BLaER1 treated with 17β-estradiol and CSF1 and Interleukin-3, amounts not matched to agents 10 nM and 100 nM (cell line): Measurements from ENCODE around the gene PIK3R4.

Experiments
- H3K27ac ChIP-seq, 11 experiments: shearing (Covaris generic); formaldehyde crosslinking; 2 replicates each; pipeline ENCODE4 v1.8.1; 2022
- H3K27me3 ChIP-seq, 11 experiments: shearing (Covaris generic); formaldehyde crosslinking; 2 replicates each; pipeline ENCODE4 v1.8.1; 2022
- H3K36me3 ChIP-seq, 11 experiments: shearing (Covaris generic); formaldehyde crosslinking; 2 replicates each; pipeline ENCODE4 v1.8.1; 2022
- H3K4me1 ChIP-seq, 10 experiments: shearing (Covaris generic); formaldehyde crosslinking; 2 replicates each; pipeline ENCODE4 v1.8.1; 2022
- H3K4me2 ChIP-seq, 11 experiments: shearing (Covaris generic); formaldehyde crosslinking; 2 replicates each; pipeline ENCODE4 v1.8.1; 2022
- H3K4me3 ChIP-seq, 10 experiments: shearing (Covaris generic); formaldehyde crosslinking; 2 replicates each; pipeline ENCODE4 v1.8.1; 2022
- H3K9ac ChIP-seq, 11 experiments: shearing (Covaris generic); formaldehyde crosslinking; 2 replicates each; pipeline ENCODE4 v1.8.1; 2022
- H3K9me3 ChIP-seq, 11 experiments: shearing (Covaris generic); formaldehyde crosslinking; replicated peaks in 1 of 11; 2 replicates each; pipeline ENCODE4 v1.8.1; 2022
- H4K20me1 ChIP-seq, 11 experiments: shearing (Covaris generic); formaldehyde crosslinking; 2 replicates each; pipeline ENCODE4 v1.8.1; 2022
- Cebpa-rat ChIP-seq, 11 experiments: shearing (Covaris generic); IDR thresholded peaks; 2 replicates each; pipeline ENCODE4 v1.8.1; 2022

Gene PIK3R4

DNA sequence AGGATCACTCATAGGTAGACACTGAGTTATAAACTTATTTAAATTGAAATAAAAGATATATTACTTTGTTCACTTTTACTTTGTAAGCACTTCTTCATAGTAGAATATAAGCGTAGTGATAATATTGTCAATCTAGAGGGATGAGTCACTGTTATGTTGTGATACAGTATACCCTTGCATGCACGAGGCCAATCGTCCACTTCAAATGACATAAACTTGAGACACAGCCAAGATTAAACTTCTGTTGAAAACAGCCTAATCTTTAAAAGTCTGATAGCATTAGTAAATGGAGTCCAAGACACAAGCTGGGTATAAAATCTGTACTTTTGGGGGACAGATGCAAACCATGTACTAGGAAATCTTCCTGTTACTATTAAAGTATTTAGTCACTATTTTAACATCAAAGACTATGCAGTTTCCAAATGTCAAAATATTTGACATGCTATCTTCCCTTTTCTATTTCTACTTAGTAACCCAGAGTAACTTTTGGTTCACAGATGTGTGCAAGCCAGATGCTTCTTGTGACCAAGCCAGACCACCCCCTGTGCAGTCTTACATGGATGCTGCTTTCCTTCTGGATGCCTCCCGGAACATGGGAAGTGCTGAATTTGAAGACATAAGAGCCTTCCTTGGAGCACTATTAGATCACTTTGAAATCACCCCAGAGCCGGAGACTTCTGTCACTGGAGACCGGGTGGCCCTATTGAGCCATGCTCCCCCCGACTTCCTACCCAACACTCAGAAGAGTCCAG is 85.3 kb downstream of the PIK3R4 start:
- Histone ChIP-seq H3K27me3 (no peaks in the 10 kb centered on the region), H3K9ac (no peak overlapping the region), H3K9me3 (peaks cover 7 to 17% (median 11%) of the 10 kb centered on the region in 11 experiments; a peak in 20 of 22 replicates), H3K4me2 (peak overlapping the region in 3 of 11 experiments; percentile 6 to 22 (median 19); a peak in 4 of 22 replicates), H4K20me1 (no peaks in the 10 kb centered on the region), H3K27ac (no peak overlapping the region), H3K4me1 (peaks cover 0 to 8% (median 2%) of the 10 kb centered on the region in 10 experiments; a peak in 5 of 20 replicates), H3K36me3 (peaks cover 0 to 25% (median 12%) of the 10 kb centered on the region in 11 experiments; a peak in 14 of 22 replicates), H3K4me3 (no peak overlapping the region)
- TF ChIP-seq Cebpa-rat (IDR thresholded peaks at IDR 0.05), result no peak

DNA sequence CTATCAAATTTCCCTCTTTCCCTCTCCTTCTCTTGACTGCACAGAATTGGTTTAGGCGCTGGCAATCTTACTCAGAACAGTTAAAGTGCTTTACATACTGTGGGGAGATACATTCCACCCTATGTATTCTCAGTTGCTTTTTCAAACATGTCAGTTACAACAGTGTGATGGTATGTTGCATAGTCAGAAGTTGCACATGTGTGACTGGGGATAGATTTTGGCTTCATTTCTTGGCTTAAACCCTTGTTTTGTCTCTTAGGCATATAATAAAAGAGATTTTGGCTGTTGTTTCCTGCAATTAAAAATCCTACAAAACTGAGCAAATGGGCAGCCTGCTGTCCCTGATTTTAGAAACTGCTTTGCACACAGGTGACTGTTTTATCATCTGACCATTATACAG is 86.7 kb downstream of the PIK3R4 start:
- peaks cover 0 to 26% (median 16%) of the 10 kb centered on the region in 11 experiments; a peak in 14 of 22 replicates for H3K36me3 ChIP-seq
- no peak for TF ChIP-seq Cebpa-rat (IDR thresholded peaks at IDR 0.05)
- H3K9ac ChIP-seq, result no peak overlapping the region
- H3K4me3 ChIP-seq, result no peak overlapping the region
- no peak overlapping the region for H3K27ac ChIP-seq
- peaks cover 8 to 24% (median 17%) of the 10 kb centered on the region in 11 experiments; a peak in 20 of 22 replicates for H3K9me3 ChIP-seq
- no peaks in the 10 kb centered on the region for H4K20me1 ChIP-seq
- peaks cover 0 to 8% (median 2%) of the 10 kb centered on the region in 10 experiments; a peak in 5 of 20 replicates for H3K4me1 ChIP-seq
- H3K4me2 ChIP-seq, result no peak overlapping the region
- no peaks in the 10 kb centered on the region for H3K27me3 ChIP-seq

DNA sequence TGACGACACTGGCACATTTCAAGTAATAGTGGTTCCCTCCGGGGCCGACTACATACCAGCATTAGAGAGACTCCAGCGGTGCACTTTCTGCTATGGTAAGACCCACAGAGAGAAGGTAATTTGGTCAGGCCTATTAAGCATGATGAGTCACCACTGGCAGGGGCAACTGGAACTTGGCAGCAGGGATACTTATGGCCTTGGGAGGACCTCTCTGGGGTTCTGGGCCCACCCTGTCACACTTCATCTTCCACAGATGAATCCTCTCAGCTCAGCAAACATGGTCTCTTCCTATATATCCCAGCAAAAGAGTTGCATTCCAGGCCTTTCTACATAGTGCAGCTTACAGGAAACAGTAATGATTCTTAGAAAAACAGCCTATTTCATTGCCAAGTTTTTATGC is 88.0 kb downstream of the PIK3R4 start:
- H3K36me3 ChIP-seq, result peaks cover 0 to 26% (median 16%) of the 10 kb centered on the region in 11 experiments; a peak in 14 of 22 replicates
- no peaks in the 10 kb centered on the region for H3K27me3 ChIP-seq
- peaks cover 0 to 8% (median 2%) of the 10 kb centered on the region in 10 experiments; a peak in 5 of 20 replicates for H3K4me1 ChIP-seq
- no peak for TF ChIP-seq Cebpa-rat (IDR thresholded peaks at IDR 0.05)
- H3K9ac ChIP-seq, result no peak overlapping the region
- H3K4me2 ChIP-seq, result no peak overlapping the region
- no peak overlapping the region for H3K4me3 ChIP-seq
- H3K9me3 ChIP-seq, result peaks cover 8 to 22% (median 17%) of the 10 kb centered on the region in 11 experiments; a peak in 20 of 22 replicates
- H3K27ac ChIP-seq, result no peak overlapping the region
- no peaks in the 10 kb centered on the region for H4K20me1 ChIP-seq

DNA sequence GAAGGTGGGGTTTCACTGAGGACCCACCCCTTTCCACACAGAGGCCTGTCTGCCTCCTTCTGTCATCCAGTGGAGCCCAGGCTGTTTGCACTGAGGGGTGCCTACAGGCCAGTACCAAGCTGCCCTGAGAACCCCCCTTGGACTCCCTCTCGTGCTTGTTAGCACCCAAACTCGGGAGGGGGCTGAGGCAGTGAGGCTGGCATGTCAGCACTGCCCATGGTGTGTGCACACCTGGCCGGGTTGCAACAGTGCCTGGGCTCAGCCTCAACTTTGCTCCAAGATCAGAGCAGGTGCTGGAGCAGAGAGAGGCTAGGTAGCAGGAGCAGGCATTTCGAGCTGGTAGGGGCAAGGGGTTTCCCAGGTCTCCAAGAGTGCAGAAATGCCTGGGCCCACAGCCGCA is 90.0 kb downstream of the PIK3R4 start:
- no peak overlapping the region for H3K4me2 ChIP-seq
- H3K4me1 ChIP-seq, result peaks cover 0 to 4% (median 1%) of the 10 kb centered on the region in 10 experiments; a peak in 5 of 20 replicates
- no peak for TF ChIP-seq Cebpa-rat (IDR thresholded peaks at IDR 0.05)
- no peaks in the 10 kb centered on the region for H3K27me3 ChIP-seq
- no peak overlapping the region for H3K4me3 ChIP-seq
- H3K36me3 ChIP-seq, result peaks cover 0 to 26% (median 16%) of the 10 kb centered on the region in 11 experiments; a peak in 14 of 22 replicates
- no peaks in the 10 kb centered on the region for H4K20me1 ChIP-seq
- H3K27ac ChIP-seq, result no peak overlapping the region
- no peak overlapping the region for H3K9ac ChIP-seq
- H3K9me3 ChIP-seq, result peaks cover 8 to 22% (median 17%) of the 10 kb centered on the region in 11 experiments; a peak in 20 of 22 replicates

DNA sequence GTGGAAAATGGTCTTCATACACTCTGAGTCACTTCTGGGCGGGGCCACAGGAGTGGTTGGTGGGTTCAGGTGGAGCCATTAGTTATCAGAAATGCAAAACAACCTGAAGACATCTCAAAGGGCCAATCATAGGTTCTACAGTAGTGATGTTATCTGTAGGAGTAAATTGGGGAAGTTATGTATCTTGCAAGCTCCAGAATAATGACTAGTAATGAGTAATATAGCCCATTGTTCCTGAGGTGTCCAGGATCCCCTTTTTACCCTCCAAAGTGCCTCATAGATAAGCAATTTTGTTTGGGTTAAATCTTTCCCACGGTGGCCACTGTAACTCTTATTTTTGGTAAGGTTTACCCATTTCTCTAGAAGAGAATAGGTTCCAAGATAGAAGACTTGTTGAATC is 91.7 kb downstream of the PIK3R4 start:
- no peak for TF ChIP-seq Cebpa-rat (IDR thresholded peaks at IDR 0.05)

DNA sequence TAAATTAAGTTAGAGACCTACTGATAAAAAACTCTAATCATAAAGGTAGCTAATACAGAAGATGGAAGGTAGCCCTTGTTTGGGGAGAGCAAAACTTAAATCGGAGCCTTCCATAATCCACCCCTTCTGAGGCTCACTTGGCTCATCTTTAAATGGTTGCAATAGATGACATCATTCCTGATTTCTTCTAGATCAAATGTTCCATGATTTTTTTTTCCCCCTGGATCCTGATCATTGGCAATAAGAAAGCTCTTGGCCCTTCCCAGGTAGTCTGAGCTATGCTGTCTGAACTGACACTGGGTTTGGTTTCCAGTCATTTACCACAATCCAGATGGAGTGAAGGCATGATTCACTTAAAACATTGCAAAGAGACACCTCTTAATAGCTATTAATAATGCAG is 92.5 kb downstream of the PIK3R4 start:
- no peaks in the 10 kb centered on the region for H3K4me1 ChIP-seq
- H3K9me3 ChIP-seq, result peaks cover 8 to 22% (median 17%) of the 10 kb centered on the region in 11 experiments; a peak in 20 of 22 replicates
- no peak overlapping the region for H3K27ac ChIP-seq
- no peak for TF ChIP-seq Cebpa-rat (IDR thresholded peaks at IDR 0.05)
- H4K20me1 ChIP-seq, result no peaks in the 10 kb centered on the region
- peaks cover 0 to 26% (median 16%) of the 10 kb centered on the region in 11 experiments; a peak in 14 of 22 replicates for H3K36me3 ChIP-seq
- H3K27me3 ChIP-seq, result no peaks in the 10 kb centered on the region
- H3K9ac ChIP-seq, result no peak overlapping the region
- no peak overlapping the region for H3K4me3 ChIP-seq
- no peak overlapping the region for H3K4me2 ChIP-seq

More for the DNA sequence above, 91.7 kb downstream of the PIK3R4 start:
- Histone ChIP-seq H3K9me3 (peaks cover 8 to 22% (median 17%) of the 10 kb centered on the region in 11 experiments; a peak in 20 of 22 replicates), H3K4me3 (no peak overlapping the region), H3K27ac (no peak overlapping the region), H3K36me3 (peaks cover 0 to 26% (median 16%) of the 10 kb centered on the region in 11 experiments; a peak in 14 of 22 replicates), H3K9ac (no peak overlapping the region), H4K20me1 (no peaks in the 10 kb centered on the region), H3K4me1 (no peaks in the 10 kb centered on the region), H3K4me2 (no peak overlapping the region), H3K27me3 (no peaks in the 10 kb centered on the region)

DNA sequence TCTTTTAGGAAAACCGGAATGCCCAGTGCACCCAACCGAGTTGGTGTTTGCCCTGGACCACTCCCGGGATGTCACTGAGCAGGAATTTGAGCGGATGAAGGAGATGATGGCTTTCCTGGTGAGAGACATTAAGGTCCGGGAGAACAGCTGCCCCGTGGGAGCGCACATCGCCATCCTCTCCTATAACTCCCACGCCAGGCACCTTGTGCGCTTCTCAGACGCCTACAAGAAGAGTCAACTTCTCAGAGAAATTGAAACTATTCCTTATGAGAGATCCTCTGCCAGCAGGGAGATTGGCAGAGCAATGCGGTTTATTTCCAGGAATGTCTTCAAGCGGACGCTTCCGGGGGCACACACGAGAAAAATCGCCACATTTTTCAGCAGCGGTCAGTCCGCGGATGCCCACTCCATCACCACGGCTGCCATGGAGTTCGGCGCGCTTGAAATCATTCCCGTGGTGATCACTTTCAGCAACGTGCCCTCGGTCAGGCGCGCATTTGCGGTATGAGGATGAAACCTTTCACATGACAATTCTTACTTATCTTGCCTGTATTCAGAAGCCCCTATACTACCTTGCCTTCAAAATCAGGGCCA is 97.5 kb downstream of the PIK3R4 start:
- Histone ChIP-seq H3K4me3 (no peak overlapping the region), H3K27ac (no peak overlapping the region), H4K20me1 (no peaks in the 10 kb centered on the region), H3K27me3 (no peaks in the 10 kb centered on the region), H3K9me3 (no peaks in the 10 kb centered on the region), H3K4me2 (no peak overlapping the region), H3K9ac (no peak overlapping the region), H3K36me3 (no peaks in the 10 kb centered on the region), H3K4me1 (no peaks in the 10 kb centered on the region)
- TF ChIP-seq Cebpa-rat (IDR thresholded peaks at IDR 0.05), result no peak

DNA sequence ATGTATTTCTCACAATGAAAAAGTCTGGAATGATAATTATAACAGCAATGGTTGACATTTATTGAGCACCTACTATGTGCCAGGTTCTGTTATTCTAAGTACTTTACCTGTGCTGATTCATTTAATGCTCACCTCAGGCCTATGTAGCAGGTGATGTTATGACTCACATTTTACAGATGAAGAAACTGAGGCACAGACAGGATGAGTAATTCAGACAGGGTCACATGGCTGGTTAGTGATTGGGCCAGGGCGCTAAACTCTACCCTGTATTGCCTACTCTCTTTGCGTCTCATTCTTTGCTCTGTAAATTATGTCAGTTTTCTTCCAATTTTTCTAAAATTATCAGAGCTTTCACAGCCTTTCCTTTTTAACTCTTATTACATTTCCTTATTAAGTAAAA is 98.3 kb downstream of the PIK3R4 start:
- Histone ChIP-seq H3K4me1 (no peaks in the 10 kb centered on the region), H3K4me3 (no peak overlapping the region)
- TF ChIP-seq Cebpa-rat (IDR thresholded peaks at IDR 0.05), result no peak

DNA sequence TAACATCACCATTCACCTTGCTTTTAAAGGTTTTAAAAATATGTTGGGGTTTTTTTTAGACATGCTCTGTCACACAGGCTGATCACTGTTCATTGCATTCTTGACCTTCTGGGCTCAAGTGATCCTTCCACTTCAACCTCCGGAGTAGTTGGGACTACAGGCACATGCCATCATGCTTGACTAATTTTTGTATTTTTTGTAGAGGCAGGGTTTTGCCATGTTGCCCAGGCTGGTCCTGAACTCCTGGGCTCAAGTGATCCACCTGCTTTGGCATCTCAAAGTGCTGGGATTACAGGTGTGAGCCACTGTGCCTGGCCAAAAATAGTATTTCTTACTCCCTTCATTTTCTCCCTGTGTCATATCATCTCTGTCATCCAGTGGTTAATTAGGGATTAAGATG is 101.4 kb downstream of the PIK3R4 start:
- H3K4me3 ChIP-seq, result no peak overlapping the region
- no peaks in the 10 kb centered on the region for H3K36me3 ChIP-seq
- no peaks in the 10 kb centered on the region for H3K9me3 ChIP-seq
- no peak overlapping the region for H3K27ac ChIP-seq
- H3K4me1 ChIP-seq, result no peaks in the 10 kb centered on the region
- H3K4me2 ChIP-seq, result no peak overlapping the region
- no peak for TF ChIP-seq Cebpa-rat (IDR thresholded peaks at IDR 0.05)
- H3K27me3 ChIP-seq, result no peaks in the 10 kb centered on the region
- H4K20me1 ChIP-seq, result no peaks in the 10 kb centered on the region
- no peak overlapping the region for H3K9ac ChIP-seq

More for the DNA sequence above, 98.3 kb downstream of the PIK3R4 start:
- H3K27me3 ChIP-seq, result no peaks in the 10 kb centered on the region
- H3K27ac ChIP-seq, result no peak overlapping the region
- H3K9me3 ChIP-seq, result no peaks in the 10 kb centered on the region
- no peaks in the 10 kb centered on the region for H4K20me1 ChIP-seq
- H3K4me2 ChIP-seq, result no peak overlapping the region
- no peaks in the 10 kb centered on the region for H3K36me3 ChIP-seq
- no peak overlapping the region for H3K9ac ChIP-seq
